ENCODE results near the gene PLXNB3. TPM values are rescaled to one million over a fixed set of nuclear protein-coding genes. Genes with fewer than 3 reads are reported as not detected.
"Not testable (repeated sequence)": the region's sequence is repeated elsewhere in the genome, so short reads cannot be mapped to it uniquely, and the experiment has no call there.

PLXNB3 gene
- total and polyA plus RNA-seq, 2 of the 13 experiments (the other 11 are each of a cell fraction or from before 2014, with no cell fraction given): 3.0 to 6.9 TPM

DNA sequence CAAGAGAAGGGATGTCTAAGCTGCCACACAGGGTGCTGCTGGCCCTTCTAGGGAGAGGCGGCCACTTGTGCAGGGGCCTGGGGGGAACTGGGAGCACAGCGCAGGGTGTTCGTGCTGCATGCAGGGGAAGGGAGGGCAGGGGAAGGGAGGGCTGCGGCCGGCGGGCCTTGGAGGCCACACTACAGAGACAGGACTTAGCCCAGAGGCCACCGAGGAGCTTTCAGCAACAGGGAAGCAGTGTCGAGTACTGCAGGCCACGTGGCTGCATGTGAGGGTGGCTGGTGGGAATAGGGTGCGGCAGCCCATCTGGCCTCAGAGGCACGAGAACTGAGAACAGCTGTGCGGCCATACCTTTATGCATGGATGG is 19.0 kb upstream of the PLXNB3 start:
- H3K9ac ChIP-seq (ENCODE audit: insufficient read depth, low read depth, low read length); in situ Hi-C loops (cut with HindIII; ENCODE audit: extremely low pct_ligation_motif_present, low pct_unique_long_range_greater_than_20kb); ATAC-seq; H3K79me2 ChIP-seq (ENCODE audit: insufficient read depth, low read length); FAIRE-seq; H3K9me3 ChIP-seq (ENCODE audit: low read length); H2AFZ ChIP-seq (ENCODE audit: low read length); BruUV-seq (replicated peaks); H3K36me3 ChIP-seq (replicated peaks in 1 of 2; ENCODE audit: control insufficient read depth in 1 of 2, insufficient read depth in 2 of 2, low read length in 2 of 2); H3K4me3 ChIP-seq (replicated peaks in 1 of 3; ENCODE audit: insufficient read depth in 1 of 3, low read depth in 2 of 3, low read length in 3 of 3); H3K27me3 ChIP-seq (ENCODE audit: control insufficient read depth in 1 of 2, insufficient read depth in 2 of 2, low read length in 2 of 2); POLR2A ChIA-PET; H4K20me1 ChIP-seq (ENCODE audit: insufficient read depth, low read length); H3K4me2 ChIP-seq (ENCODE audit: low read depth, low read length); H3K27ac ChIP-seq (ENCODE audit: extremely low read length, insufficient read depth, low read length); CTCF ChIA-PET (ENCODE audit: low intra/inter-chr PET ratio, low total read pairs); H3K4me1 ChIP-seq (ENCODE audit: insufficient read depth, low read length); intact Hi-C loops (cut with micrococcal nuclease; ENCODE audit: unreplicated experiment); DNase-seq (ENCODE audit: low spot score): not testable (repeated sequence)
- TF ChIP-seq POLR2G (IDR thresholded peaks at IDR 0.05; ENCODE audit: low read depth, low read length): peak; percentile 31; the same call in 1 of the 2 replicates
- TF ChIP-seq KDM2A (CRISPR knock-in tag; IDR thresholded peaks at IDR 0.05; ENCODE audit: borderline replicate concordance, low read depth): peak; percentile 36; the same call in 1 of the 2 replicates
- peak; percentile 81 for TF ChIP-seq AGO1 (IDR thresholded peaks at IDR 0.05; ENCODE audit: low read depth, low read length, poor library complexity, severe bottlenecking)
- peak; percentile 50; the same call in 1 of the 2 replicates for TF ChIP-seq ZSCAN25 (CRISPR knock-in tag; IDR thresholded peaks at IDR 0.05)
- TF ChIP-seq, protein P1, sequence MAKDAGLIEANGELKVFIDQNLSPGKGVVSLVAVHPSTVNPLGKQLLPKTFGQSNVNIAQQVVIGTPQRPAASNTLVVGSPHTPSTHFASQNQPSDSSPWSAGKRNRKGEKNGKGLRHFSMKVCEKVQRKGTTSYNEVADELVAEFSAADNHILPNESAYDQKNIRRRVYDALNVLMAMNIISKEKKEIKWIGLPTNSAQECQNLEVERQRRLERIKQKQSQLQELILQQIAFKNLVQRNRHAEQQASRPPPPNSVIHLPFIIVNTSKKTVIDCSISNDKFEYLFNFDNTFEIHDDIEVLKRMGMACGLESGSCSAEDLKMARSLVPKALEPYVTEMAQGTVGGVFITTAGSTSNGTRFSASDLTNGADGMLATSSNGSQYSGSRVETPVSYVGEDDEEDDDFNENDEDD (CRISPR knock-in tag; IDR thresholded peaks at IDR 0.05; ENCODE audit: borderline replicate concordance): peak; percentile 24; the same call in 1 of the 2 replicates
- TF ChIP-seq, protein P2, sequence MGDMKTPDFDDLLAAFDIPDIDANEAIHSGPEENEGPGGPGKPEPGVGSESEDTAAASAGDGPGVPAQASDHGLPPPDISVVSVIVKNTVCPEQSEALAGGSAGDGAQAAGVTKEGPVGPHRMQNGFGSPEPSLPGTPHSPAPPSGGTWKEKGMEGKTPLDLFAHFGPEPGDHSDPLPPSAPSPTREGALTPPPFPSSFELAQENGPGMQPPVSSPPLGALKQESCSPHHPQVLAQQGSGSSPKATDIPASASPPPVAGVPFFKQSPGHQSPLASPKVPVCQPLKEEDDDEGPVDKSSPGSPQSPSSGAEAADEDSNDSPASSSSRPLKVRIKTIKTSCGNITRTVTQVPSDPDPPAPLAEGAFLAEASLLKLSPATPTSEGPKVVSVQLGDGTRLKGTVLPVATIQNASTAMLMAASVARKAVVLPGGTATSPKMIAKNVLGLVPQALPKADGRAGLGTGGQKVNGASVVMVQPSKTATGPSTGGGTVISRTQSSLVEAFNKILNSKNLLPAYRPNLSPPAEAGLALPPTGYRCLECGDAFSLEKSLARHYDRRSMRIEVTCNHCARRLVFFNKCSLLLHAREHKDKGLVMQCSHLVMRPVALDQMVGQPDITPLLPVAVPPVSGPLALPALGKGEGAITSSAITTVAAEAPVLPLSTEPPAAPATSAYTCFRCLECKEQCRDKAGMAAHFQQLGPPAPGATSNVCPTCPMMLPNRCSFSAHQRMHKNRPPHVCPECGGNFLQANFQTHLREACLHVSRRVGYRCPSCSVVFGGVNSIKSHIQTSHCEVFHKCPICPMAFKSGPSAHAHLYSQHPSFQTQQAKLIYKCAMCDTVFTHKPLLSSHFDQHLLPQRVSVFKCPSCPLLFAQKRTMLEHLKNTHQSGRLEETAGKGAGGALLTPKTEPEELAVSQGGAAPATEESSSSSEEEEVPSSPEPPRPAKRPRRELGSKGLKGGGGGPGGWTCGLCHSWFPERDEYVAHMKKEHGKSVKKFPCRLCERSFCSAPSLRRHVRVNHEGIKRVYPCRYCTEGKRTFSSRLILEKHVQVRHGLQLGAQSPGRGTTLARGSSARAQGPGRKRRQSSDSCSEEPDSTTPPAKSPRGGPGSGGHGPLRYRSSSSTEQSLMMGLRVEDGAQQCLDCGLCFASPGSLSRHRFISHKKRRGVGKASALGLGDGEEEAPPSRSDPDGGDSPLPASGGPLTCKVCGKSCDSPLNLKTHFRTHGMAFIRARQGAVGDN (CRISPR knock-in tag; IDR thresholded peaks at IDR 0.05): peak; percentile 57
- WGBS (ENCODE audit: low lambda C conversion rate): no CpG with 5 or more reads among the region's 12 CpGs

Data from HepG2 (cell line).